ENCODE data around the gene METTL24.

Gene METTL24

DNA sequence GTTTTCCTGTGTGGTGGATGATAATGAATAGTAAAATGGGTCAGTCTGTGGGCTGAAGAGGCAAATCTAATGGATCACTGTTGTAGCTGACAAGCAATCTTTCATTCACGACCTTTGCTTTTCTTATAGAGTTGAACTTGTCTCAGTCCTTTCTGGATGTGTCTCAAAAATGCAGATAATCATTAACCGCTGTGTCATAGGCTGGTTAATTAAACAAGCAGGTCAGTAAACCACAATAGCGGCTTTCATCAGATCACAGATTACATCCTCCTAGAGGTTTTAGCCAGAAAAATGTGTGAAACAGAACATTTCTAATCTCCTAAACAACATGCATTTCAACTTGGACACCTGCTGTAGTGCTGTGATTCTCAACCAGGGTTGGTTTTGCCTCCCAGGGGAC, 2.5 kb upstream of the METTL24 start:
- Histone ChIP-seq H3K36me3 (ENCODE audit: insufficient read depth, low read length) (no peaks in the 10 kb centered on the region), H3K9me3 (ENCODE audit: insufficient read depth, low read depth, low read length) (peaks cover 3% of the 10 kb centered on the region; the same call in 1 of the 2 replicates), H3K27me3 (ENCODE audit: insufficient read depth, low read length, poor library complexity, severe bottlenecking) (no peaks in the 10 kb centered on the region), H3F3A (ENCODE audit: low read depth) (no peaks in the 10 kb centered on the region), H3K4me2 (ENCODE audit: low read depth, low read length, poor library complexity, severe bottlenecking) (no peak overlapping the region), H3K9ac (ENCODE audit: low read depth, low read length, poor library complexity, severe bottlenecking) (no peak overlapping the region), H4K20me1 (ENCODE audit: insufficient read depth, low read length, poor library complexity, severe bottlenecking) (no peaks in the 10 kb centered on the region), H3K4me3 (ENCODE audit: low read length, poor library complexity, severe bottlenecking) (no peak overlapping the region), H2AFZ (ENCODE audit: low read length) (no peak overlapping the region), H3K9me2 (replicated peaks; ENCODE audit: low read depth, low read length) (no peaks in the 10 kb centered on the region), H3K79me2 (ENCODE audit: insufficient read depth, low read length) (no peaks in the 10 kb centered on the region), H3K4me1 (ENCODE audit: insufficient read depth, low read length, poor library complexity, severe bottlenecking) (peaks cover 24% of the 10 kb centered on the region)
- TF ChIP-seq, protein P1, sequence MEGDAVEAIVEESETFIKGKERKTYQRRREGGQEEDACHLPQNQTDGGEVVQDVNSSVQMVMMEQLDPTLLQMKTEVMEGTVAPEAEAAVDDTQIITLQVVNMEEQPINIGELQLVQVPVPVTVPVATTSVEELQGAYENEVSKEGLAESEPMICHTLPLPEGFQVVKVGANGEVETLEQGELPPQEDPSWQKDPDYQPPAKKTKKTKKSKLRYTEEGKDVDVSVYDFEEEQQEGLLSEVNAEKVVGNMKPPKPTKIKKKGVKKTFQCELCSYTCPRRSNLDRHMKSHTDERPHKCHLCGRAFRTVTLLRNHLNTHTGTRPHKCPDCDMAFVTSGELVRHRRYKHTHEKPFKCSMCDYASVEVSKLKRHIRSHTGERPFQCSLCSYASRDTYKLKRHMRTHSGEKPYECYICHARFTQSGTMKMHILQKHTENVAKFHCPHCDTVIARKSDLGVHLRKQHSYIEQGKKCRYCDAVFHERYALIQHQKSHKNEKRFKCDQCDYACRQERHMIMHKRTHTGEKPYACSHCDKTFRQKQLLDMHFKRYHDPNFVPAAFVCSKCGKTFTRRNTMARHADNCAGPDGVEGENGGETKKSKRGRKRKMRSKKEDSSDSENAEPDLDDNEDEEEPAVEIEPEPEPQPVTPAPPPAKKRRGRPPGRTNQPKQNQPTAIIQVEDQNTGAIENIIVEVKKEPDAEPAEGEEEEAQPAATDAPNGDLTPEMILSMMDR (conservative IDR thresholded peaks at IDR 0.05; ENCODE audit: low read length): no peak
- TF ChIP-seq EZH2phosphoT487 (IDR thresholded peaks at IDR 0.05; ENCODE audit: borderline replicate concordance): no peak

GRCh38 chr6:110359556-110359955, 1.4 kb upstream of the METTL24 start:
- Histone ChIP-seq H3K4me1 (ENCODE audit: insufficient read depth, low read length, poor library complexity, severe bottlenecking) (peaks cover 15% of the 10 kb centered on the region), H2AFZ (ENCODE audit: low read length) (no peak overlapping the region), H4K20me1 (ENCODE audit: insufficient read depth, low read length, poor library complexity, severe bottlenecking) (no peaks in the 10 kb centered on the region), H3K9ac (ENCODE audit: low read depth, low read length, poor library complexity, severe bottlenecking) (no peak overlapping the region), H3K9me3 (ENCODE audit: insufficient read depth, low read depth, low read length) (peaks cover 3% of the 10 kb centered on the region; the same call in 1 of the 2 replicates), H3F3A (ENCODE audit: low read depth) (no peaks in the 10 kb centered on the region), H3K4me3 (ENCODE audit: low read length, poor library complexity, severe bottlenecking) (no peak overlapping the region), H3K9me2 (replicated peaks; ENCODE audit: low read depth, low read length) (no peaks in the 10 kb centered on the region), H3K79me2 (ENCODE audit: insufficient read depth, low read length) (no peaks in the 10 kb centered on the region), H3K36me3 (ENCODE audit: insufficient read depth, low read length) (no peaks in the 10 kb centered on the region), H3K4me2 (ENCODE audit: low read depth, low read length, poor library complexity, severe bottlenecking) (no peak overlapping the region), H3K27me3 (ENCODE audit: insufficient read depth, low read length, poor library complexity, severe bottlenecking) (no peaks in the 10 kb centered on the region)
- no peak for TF ChIP-seq EZH2phosphoT487 (IDR thresholded peaks at IDR 0.05; ENCODE audit: borderline replicate concordance)
- TF ChIP-seq, protein P1 (conservative IDR thresholded peaks at IDR 0.05; ENCODE audit: low read length): no peak

DNA sequence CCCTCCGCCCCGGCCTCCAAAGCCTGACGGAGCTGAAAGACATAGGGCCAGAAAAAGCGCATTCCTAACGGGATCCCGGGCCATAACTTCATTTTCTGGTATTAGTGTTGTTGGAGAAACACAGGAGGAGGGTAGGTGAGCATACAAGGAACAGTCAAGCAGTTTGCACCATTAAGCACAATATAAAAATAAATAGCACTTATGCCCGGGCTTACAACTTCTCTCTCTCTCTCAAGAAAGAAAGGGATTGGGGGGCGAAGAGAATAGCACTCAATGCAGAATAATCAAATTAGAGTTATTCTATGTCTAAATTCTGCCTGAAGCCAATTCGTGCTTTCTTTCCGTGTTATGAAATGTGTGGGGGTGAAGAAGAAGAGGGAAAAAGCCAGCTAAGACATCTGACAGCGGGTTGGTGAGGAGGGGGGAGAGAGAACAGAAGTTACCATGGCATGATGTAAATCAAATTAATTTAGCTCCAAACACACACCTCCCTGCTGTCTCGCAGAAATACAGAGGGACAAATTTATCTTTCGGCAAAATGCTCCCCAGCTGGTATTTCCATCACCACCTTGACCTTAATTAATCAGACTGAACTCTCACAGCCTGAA, 508 bp upstream of the METTL24 start:
- H3K9ac ChIP-seq (ENCODE audit: low read depth, low read length, poor library complexity, severe bottlenecking): no peak overlapping the region
- H3K4me3 ChIP-seq (ENCODE audit: low read length, poor library complexity, severe bottlenecking): no peak overlapping the region
- H2AFZ ChIP-seq (ENCODE audit: low read length): no peak overlapping the region
- no peaks in the 10 kb centered on the region for H3K27me3 ChIP-seq (ENCODE audit: insufficient read depth, low read length, poor library complexity, severe bottlenecking)
- TF ChIP-seq, protein P1 (conservative IDR thresholded peaks at IDR 0.05; ENCODE audit: low read length): no peak
- no peak for TF ChIP-seq EZH2phosphoT487 (IDR thresholded peaks at IDR 0.05; ENCODE audit: borderline replicate concordance)
- no peaks in the 10 kb centered on the region for H4K20me1 ChIP-seq (ENCODE audit: insufficient read depth, low read length, poor library complexity, severe bottlenecking)
- H3F3A ChIP-seq (ENCODE audit: low read depth): no peaks in the 10 kb centered on the region
- H3K9me3 ChIP-seq (ENCODE audit: insufficient read depth, low read depth, low read length): peaks cover 3% of the 10 kb centered on the region; the same call in 1 of the 2 replicates
- peaks cover 15% of the 10 kb centered on the region for H3K4me1 ChIP-seq (ENCODE audit: insufficient read depth, low read length, poor library complexity, severe bottlenecking)
- no peak overlapping the region for H3K4me2 ChIP-seq (ENCODE audit: low read depth, low read length, poor library complexity, severe bottlenecking)
- H3K79me2 ChIP-seq (ENCODE audit: insufficient read depth, low read length): no peaks in the 10 kb centered on the region
- H3K36me3 ChIP-seq (ENCODE audit: insufficient read depth, low read length): no peaks in the 10 kb centered on the region
- H3K9me2 ChIP-seq (replicated peaks; ENCODE audit: low read depth, low read length): no peaks in the 10 kb centered on the region
